Measurements from ENCODE around the gene ASXL1. TPM values are rescaled to one million over a fixed set of nuclear protein-coding genes. Genes with fewer than 3 reads are reported as not detected.

The ASXL1 gene
- total RNA-seq, 1 donor from 2014 or later: 97.5 TPM

DNA sequence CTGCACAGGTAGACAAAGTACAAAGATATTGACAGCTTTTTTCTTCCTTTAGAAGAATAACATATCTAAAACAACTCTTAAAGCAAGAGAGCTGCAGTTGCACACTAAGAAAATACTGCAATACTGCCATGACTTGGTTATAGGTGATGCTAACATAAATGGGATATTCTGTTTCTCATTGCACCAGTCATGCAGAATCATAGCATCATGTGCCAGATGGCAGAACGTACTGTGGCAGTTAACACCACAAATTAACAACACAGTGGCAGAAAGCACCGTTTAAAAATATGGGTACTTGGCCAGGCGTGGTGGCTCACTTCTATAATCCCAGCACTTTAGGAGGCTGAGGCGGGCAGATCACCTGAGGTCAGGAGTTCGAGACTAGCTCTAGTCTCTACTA, 7.4 kb downstream of the ASXL1 start:
- Histone ChIP-seq H3K27ac (no peak overlapping the region), H3K9me3 (no peaks in the 10 kb centered on the region), H3K4me3 (no peak overlapping the region), H3K27me3 (no peaks in the 10 kb centered on the region), H3K4me1 (peaks cover 79% of the 10 kb centered on the region), H3K36me3 (peaks cover 0 to 15% of the 10 kb centered on the region in 2 donors)
- intact Hi-C loops (cut with DNase I): no loop called here
- TF ChIP-seq POLR2AphosphoS5 (IDR thresholded peaks at IDR 0.05; ENCODE audit: insufficient read depth in 1 of 2, low read depth in 1 of 2) (no peak), POLR2A (IDR thresholded peaks at IDR 0.05) (no peak)
- TF ChIP-seq, protein P1, sequence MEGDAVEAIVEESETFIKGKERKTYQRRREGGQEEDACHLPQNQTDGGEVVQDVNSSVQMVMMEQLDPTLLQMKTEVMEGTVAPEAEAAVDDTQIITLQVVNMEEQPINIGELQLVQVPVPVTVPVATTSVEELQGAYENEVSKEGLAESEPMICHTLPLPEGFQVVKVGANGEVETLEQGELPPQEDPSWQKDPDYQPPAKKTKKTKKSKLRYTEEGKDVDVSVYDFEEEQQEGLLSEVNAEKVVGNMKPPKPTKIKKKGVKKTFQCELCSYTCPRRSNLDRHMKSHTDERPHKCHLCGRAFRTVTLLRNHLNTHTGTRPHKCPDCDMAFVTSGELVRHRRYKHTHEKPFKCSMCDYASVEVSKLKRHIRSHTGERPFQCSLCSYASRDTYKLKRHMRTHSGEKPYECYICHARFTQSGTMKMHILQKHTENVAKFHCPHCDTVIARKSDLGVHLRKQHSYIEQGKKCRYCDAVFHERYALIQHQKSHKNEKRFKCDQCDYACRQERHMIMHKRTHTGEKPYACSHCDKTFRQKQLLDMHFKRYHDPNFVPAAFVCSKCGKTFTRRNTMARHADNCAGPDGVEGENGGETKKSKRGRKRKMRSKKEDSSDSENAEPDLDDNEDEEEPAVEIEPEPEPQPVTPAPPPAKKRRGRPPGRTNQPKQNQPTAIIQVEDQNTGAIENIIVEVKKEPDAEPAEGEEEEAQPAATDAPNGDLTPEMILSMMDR (IDR thresholded peaks at IDR 0.05): no peak
- DNase-seq (ENCODE audit: extremely low spot score in 2 of 2): no peak

DNA sequence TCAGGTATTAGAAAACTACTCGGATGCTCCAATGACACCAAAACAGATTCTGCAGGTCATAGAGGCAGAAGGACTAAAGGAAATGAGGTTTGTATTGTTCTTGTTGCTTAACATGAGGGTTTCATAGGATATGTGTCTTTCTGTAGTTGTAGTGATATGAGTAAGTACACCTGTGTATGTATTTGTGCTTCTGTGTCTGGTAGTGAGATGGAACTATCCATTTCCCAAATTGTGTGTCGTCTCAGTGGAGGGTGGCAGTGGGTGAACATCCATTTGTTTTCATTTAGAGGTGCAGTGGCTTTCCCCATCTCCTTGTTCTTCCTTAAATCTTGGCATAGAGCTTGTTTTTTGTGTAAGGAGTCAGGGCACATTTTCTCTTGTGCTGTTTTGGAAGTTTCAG, 8.2 kb downstream of the ASXL1 start:
- H3K36me3 ChIP-seq: peaks cover 0 to 20% of the 10 kb centered on the region in 2 donors
- intact Hi-C loops (cut with DNase I): no loop called here
- peaks cover 70% of the 10 kb centered on the region for H3K4me1 ChIP-seq
- no peak for DNase-seq (ENCODE audit: extremely low spot score in 2 of 2)
- H3K9me3 ChIP-seq: no peaks in the 10 kb centered on the region
- TF ChIP-seq POLR2A (IDR thresholded peaks at IDR 0.05): no peak
- TF ChIP-seq, protein P1 (IDR thresholded peaks at IDR 0.05): no peak
- no peak for TF ChIP-seq POLR2AphosphoS5 (IDR thresholded peaks at IDR 0.05; ENCODE audit: insufficient read depth in 1 of 2, low read depth in 1 of 2)
- no peaks in the 10 kb centered on the region for H3K27me3 ChIP-seq
- H3K27ac ChIP-seq: no peak overlapping the region
- H3K4me3 ChIP-seq: no peak overlapping the region

DNA sequence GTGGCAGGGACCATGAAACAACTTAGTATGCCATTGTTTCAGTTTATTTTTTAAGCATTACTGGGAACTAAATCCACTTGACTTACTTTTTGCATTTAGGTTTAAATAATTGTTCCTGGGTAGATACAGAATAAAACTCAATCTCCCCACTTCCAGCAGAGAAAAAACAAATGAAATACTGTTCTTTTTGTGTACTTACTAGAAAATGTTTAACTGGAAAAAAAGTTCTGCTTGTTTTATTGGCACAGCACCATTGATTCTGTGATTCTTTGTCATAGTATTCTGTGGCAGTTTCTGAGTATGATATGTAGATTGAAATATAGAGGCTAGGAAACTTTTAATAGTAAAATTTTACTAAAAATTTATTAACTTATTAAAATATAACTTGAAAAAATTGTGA, 10.2 kb downstream of the ASXL1 start:
- no peak overlapping the region for H3K4me3 ChIP-seq
- DNase-seq (ENCODE audit: extremely low spot score in 2 of 2): no peak
- no peak for TF ChIP-seq POLR2AphosphoS5 (IDR thresholded peaks at IDR 0.05; ENCODE audit: insufficient read depth in 1 of 2, low read depth in 1 of 2)
- TF ChIP-seq POLR2A (IDR thresholded peaks at IDR 0.05): no peak
- TF ChIP-seq, protein P1 (IDR thresholded peaks at IDR 0.05): no peak
- peaks cover 51% of the 10 kb centered on the region for H3K4me1 ChIP-seq
- intact Hi-C loops (cut with DNase I): no loop called here
- H3K27ac ChIP-seq: no peak overlapping the region
- no peaks in the 10 kb centered on the region for H3K9me3 ChIP-seq
- H3K27me3 ChIP-seq: no peaks in the 10 kb centered on the region
- peaks cover 0 to 34% of the 10 kb centered on the region in 2 donors for H3K36me3 ChIP-seq

DNA sequence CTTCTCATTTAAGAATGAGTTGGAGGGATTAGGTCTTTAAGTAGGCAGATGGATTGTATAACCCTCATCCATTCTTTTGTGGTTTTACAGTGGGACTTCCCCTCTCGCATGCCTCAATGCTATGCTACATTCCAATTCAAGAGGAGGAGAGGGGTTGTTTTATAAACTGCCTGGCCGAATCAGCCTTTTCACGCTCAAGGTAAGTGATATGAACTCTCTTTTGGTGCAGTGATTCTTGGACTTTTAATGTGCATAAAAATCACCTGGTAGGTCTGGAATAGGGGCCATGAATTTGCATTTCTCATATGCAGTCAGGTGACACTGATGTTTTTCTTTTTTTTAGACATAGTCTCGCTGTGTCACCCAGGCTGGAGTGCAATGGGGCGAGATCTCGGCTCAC, 10.8 kb downstream of the ASXL1 start:
- H3K27me3 ChIP-seq: no peaks in the 10 kb centered on the region
- H3K27ac ChIP-seq: no peak overlapping the region
- H3K36me3 ChIP-seq: peaks cover 0 to 34% of the 10 kb centered on the region in 2 donors
- intact Hi-C loops (cut with DNase I): no loop called here
- no peaks in the 10 kb centered on the region for H3K9me3 ChIP-seq
- TF ChIP-seq, protein P1 (IDR thresholded peaks at IDR 0.05): no peak
- no peak for TF ChIP-seq POLR2A (IDR thresholded peaks at IDR 0.05)
- no peak for TF ChIP-seq POLR2AphosphoS5 (IDR thresholded peaks at IDR 0.05; ENCODE audit: insufficient read depth in 1 of 2, low read depth in 1 of 2)
- H3K4me3 ChIP-seq: no peak overlapping the region
- H3K4me1 ChIP-seq: peaks cover 45% of the 10 kb centered on the region
- DNase-seq (ENCODE audit: extremely low spot score in 2 of 2): no peak

DNA sequence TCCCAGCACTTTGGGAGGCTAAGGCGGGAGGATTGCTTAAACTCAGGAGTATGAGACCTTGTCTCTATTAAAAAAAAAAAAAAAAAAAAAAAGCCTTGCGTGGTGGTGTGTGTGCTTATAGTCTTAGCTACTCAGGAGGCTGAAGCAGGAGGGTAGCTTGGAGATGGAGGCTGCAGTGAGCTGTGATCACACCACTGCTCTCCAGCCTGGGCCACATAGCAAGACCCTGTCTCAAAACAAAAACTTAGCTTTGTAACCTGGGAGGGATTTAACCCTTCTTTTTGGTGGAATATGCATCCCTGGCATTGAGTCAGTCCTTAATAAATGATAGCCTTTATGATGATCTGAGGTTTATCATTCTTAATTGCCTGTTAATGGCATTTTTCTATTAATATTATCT, 12.8 kb downstream of the ASXL1 start:
- no peaks in the 10 kb centered on the region for H3K27me3 ChIP-seq
- H3K4me1 ChIP-seq: peaks cover 25% of the 10 kb centered on the region
- intact Hi-C loops (cut with DNase I): no loop called here
- no peak overlapping the region for H3K27ac ChIP-seq
- DNase-seq (ENCODE audit: extremely low spot score in 2 of 2): no peak
- TF ChIP-seq POLR2AphosphoS5 (IDR thresholded peaks at IDR 0.05; ENCODE audit: insufficient read depth in 1 of 2, low read depth in 1 of 2): no peak
- TF ChIP-seq, protein P1 (IDR thresholded peaks at IDR 0.05): no peak
- no peak for TF ChIP-seq POLR2A (IDR thresholded peaks at IDR 0.05)
- no peaks in the 10 kb centered on the region for H3K9me3 ChIP-seq
- peaks cover 0 to 36% of the 10 kb centered on the region in 2 donors for H3K36me3 ChIP-seq
- H3K4me3 ChIP-seq: no peak overlapping the region
